GM18502 (cell line): ENCODE data around the gene COMMD1.
A peak's percentile ranks its signal among the peaks of the same experiment; 100 is the strongest.
"Not testable (repeated sequence)": the region's sequence is repeated elsewhere in the genome, so short reads cannot be mapped to it uniquely, and the experiment has no call there.

ENCODE experiments used
- ATAC-seq: cut with Tn5 transposase; IDR thresholded peaks from one replicate; pipeline ENCODE4 v1.9.1; 2021; ENCODE audit warnings: mild to moderate bottlenecking; ENCODE audit not compliant: unreplicated experiment, poor library complexity

COMMD1 gene

GRCh38 chr2:62119311-62119974, 214.0 kb downstream of the COMMD1 start:
- ATAC-seq = no peak

- ATAC-seq = not testable (repeated sequence)
Observed at GRCh38 chr2:62126239-62126638, 220.8 kb downstream of the COMMD1 start.

GRCh38 chr2:62133320-62133823, 227.9 kb downstream of the COMMD1 start:
- ATAC-seq = no peak

GRCh38 chr2:62136956-62137830, 231.7 kb downstream of the COMMD1 start:
- no peak for ATAC-seq

GRCh38 chr2:62140426-62141141, 235.1 kb downstream of the COMMD1 start:
- ATAC-seq = peak; percentile 66

- no peak for ATAC-seq
Observed at GRCh38 chr2:62141142-62141740, 235.8 kb downstream of the COMMD1 start.

- peak; percentile 45 for ATAC-seq
Observed at GRCh38 chr2:62142054-62142453, 236.6 kb downstream of the COMMD1 start.

- ATAC-seq = no peak
Observed at GRCh38 chr2:62143696-62144095, 238.2 kb downstream of the COMMD1 start.

GRCh38 chr2:62144689-62145477, 239.4 kb downstream of the COMMD1 start:
- no peak for ATAC-seq

GRCh38 chr2:62145478-62146100, 240.1 kb downstream of the COMMD1 start:
- ATAC-seq = peak; percentile 33

- ATAC-seq = not testable (repeated sequence)
Observed at GRCh38 chr2:62146790-62147189, 241.3 kb downstream of the COMMD1 start.

GRCh38 chr2:62147610-62148301, 242.3 kb downstream of the COMMD1 start:
- ATAC-seq = no peak

- ATAC-seq = no peak
Observed at GRCh38 chr2:62149708-62150107, 244.2 kb downstream of the COMMD1 start.

- no peak for ATAC-seq
Observed at GRCh38 chr2:62150597-62151305, 245.3 kb downstream of the COMMD1 start.

- ATAC-seq = no peak
Observed at GRCh38 chr2:62151306-62151638, 245.8 kb downstream of the COMMD1 start.

- no peak for ATAC-seq
Observed at GRCh38 chr2:62152000-62152399, 246.5 kb downstream of the COMMD1 start.

- ATAC-seq = no peak
Observed at GRCh38 chr2:62156861-62157496, 251.5 kb downstream of the COMMD1 start.
